Dermis blood vessel endothelial cell (primary cell): ENCODE results near the gene SPTLC3. TPM values are rescaled to one million over a fixed set of nuclear protein-coding genes. Genes with fewer than 3 reads are reported as not detected.

Source experiments
- DNase-seq: peaks from one replicate; pipeline ENCODE4 v3.0.0; 2010
- total RNA-seq: library from RNA; depleted of rRNA; stranded (reverse); fragments of >200 nt; gene quantifications from 2 replicates; pipeline ENCODE4 v1.2.3, GENCODE V29; 2014

Gene SPTLC3
- total RNA-seq, 1 donor from 2014 or later: 0.68 TPM

DNA sequence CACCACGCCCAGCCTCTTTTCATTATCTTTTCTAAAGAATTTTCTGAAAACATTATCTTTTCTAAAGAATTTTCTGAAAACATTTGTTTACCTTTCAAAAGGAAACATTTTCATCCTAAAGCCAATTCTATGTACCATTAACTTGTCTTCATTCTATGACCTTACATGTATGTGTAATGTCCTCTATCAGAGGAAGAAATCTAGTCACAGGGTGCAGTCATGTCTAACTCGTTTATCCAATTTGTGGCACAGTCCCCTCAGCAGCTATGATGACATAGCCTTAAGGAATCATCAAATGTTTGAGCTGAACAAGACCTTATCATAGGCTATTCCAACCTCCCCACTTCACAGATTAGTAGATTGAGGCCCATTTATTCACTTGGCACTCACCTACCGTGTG is 21.5 kb upstream of the SPTLC3 start:
- no peak for DNase-seq

DNA sequence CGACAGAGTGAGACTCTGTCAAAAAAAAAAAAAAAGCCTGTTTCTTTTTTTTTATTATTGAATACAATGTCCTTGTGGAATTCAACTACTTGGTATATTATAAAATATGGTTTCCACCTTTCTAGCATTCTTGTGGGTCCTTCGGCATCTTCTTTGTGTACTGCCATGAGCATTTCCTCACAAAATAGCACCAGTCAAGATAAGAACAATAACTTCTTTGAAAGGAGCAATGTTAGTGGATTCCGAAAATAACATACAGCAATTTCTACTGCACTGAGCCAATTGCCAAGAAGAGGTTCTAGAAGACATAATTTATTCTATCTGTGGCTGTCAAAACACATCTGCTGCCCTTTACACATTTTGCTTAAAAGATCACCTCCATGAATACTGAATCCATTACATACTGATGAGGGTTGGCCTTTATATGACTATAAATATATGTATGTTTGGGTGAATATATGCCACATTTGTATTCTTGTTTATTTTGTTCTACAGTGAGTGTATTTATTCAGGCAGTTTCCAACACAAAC is 19.1 kb upstream of the SPTLC3 start:
- DNase-seq: no peak

DNA sequence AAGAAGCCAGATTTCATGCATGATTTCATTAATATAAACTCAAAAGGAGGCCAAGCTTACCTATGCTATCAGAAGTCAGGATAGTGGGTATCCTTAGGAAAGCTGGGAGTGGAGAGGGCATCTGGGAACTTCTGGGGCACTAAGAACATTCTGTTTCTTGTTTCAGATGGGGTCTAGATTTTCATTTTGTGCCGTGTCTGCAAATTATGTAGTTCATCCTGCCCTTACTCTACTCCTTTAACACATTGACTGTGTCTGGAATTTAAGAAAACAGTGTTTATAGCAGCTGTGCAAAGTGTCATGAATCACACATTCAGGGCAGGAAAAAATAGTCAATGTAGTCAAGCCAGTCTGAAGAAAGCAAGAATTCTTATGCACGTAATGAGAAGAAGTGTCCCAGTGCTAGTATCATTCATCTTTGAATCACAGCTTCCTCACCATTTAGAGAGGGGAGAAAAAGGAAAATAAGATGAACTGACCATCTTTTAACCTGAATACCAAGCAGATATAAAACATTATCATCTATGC is 11.6 kb upstream of the SPTLC3 start:
- DNase-seq: no peak

DNA sequence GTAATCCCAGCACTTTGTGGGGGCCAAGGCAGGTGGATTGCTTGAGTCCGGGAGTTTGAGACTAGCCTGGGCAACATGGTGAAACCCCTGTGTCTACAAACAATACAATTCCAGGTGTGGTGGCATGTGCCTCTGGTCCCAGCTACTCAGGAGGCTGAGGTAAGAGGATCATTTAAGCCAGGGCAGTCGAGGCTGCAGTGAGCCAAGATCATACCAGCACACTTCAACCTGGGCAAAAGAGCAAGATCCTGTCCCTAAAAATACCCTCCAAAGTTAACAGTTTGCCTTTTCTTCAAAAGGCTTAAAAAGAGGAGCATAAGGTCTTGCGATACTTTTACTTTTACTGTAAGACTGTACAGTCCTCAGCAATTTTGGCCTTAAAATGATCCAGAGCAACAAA is 10.7 kb upstream of the SPTLC3 start:
- no peak for DNase-seq

DNA sequence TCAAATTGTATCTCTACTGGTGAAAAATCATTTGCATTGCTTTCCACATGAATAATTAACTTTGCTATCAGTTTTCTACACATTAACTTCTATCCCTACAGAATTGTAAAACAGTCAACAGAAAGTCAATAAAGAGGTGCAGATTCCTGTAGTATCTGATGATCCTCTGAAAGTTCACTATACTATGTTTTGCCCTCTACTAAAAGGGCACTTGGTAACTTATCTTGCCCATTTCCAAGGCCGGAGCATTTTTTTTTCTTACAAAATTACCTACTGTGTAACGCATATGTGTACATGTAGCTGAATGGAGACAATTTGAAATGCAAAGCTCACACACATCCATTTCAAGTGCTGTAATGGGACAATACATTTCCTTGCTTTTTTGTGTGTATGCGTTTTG is 9.6 kb upstream of the SPTLC3 start:
- no peak for DNase-seq

DNA sequence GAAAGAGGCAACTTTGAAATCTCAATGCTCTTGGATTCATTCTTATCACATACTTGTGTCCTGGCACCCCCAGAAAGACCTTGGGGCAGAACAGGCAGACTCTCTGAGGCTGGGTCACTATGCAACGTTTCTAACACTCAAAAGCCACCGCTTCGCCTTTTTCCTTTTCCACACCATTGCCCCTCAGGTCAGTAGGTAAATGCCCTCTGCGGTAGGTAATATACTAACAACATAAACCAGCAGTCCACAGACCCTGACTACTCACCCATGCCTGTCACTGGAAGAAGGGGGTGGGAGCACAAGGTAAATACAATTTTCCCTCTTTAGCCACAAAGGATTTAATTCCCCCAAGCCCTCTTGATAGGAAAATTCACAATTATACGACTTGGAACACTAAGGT is 6.5 kb upstream of the SPTLC3 start:
- DNase-seq: no peak

DNA sequence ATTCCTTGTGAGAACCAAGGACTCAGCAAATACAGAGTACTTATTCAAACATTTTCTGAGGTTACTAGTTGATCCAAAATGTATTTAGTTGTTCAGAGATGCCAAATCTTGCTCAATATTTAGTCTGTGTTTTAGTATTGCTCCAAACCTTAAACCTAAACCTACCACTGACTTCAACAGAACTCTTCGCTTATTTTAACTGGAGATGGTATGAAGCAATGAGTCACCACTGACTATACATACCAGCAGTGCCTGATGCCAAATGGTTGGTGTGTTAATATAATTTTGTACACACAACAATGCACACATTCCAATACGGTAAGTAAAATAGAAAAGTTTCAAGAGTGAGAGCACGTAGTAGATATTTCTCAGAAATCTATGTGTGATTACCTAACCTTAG is 1.9 kb upstream of the SPTLC3 start:
- DNase-seq: no peak

DNA sequence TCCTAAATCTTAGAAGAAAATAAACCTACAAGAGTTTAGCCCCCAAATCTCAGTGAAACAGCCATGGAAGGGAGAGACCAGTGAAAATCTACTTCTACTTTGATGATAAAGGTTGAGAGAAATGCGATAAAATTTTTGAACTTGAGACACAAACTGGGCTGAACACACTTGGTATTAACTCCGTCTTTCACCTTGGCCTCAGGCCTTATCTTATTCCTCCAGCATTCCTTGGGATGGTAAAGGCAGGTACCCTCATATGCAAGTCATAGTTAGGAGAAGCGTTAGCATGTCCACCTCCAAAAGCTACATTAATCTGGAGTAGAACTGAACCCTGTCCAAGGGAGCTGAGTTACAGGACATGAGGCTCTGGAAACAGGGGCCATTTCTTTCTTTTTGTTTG is 1.2 kb upstream of the SPTLC3 start:
- no peak for DNase-seq

DNA sequence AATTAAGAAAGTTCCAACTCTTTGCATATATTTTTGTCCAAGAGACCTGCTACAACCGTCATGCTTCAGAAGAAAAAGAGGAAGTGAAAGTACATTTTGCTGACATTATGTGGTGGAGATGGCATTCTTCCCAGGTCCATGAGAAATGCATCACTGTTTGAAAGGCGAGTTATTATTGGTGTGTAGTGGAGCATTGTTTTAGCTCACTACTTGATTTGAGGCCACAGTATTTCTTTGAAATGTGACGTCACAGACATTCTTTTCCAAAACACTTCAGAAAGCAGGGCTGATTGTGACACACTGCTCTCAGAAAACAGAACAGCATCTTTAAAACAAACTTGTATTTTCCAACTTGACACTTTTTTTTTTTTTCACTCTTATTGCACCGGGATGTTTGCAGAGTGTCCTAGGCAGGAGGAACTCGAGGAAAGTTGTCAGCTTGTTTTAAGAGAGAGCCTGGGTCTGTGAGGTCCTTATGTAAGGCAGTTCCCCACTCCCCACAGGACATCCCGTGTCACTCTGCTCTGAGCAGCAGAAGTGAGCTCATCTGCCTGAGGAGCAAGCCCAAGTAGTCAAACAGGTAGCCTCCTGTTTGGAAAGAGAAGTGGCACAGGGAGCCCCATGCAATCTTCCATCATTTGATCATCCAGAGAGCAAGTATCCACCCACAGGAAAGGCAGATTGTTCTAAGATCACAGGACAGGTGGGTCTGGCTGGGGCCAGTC is 1.1 kb downstream of the SPTLC3 start:
- DNase-seq: peak; percentile 56

DNA sequence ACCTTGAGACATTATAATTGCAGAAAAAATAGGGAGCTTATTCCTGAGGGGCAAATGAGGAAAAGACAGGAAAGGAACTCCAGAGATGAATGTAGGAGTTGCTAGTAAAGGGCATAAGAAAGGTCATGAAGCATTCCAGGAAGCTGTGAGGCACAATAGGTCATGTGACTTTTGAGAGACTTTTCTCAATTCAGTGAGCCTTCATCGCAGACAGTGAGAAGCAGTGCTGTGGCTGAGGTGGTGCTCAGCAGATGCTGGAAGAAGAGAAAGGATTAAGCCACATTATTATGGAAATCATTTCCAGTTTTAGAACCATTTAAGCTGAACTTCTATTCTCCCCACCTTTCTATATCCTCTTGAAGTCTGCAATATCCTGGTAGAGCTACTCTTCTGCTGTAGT is 4.1 kb downstream of the SPTLC3 start:
- DNase-seq: no peak

DNA sequence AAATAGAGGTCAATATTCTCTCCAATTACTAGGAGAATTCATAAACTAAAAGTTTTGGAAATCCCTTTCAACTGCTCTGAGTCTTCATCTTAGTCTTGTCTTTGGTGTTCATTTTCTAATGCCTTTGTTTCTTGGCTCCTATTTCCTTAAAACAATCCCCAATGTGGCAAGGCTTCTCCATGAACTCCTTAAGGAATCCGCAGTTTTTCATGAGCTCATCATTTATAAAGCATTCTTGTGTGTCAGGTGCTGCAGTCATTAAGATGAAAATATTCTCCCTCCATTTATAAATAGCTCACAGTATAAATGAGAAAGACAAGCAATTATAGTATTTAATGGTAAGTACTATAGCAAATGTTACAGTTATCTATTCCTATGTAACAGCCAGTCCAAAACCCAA is 4.6 kb downstream of the SPTLC3 start:
- DNase-seq: no peak

DNA sequence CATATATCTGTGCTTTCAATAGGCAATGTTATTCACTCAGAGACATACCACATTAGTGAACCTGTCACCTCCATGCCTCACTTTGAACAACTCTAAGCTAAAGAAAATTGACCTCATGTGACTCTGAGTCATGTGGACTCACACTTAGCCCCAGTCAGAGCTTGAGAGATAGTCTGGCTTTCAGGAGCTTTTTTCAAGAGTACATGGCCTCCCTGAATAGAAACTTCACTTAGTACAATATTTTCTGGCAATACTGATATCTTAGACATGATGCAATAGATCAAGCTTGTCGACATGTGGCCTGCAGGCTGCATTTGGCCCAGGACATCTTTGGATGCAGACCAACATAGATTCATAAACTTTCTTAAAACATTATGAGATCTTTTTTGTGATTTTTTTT is 8.5 kb downstream of the SPTLC3 start:
- no peak for DNase-seq

DNA sequence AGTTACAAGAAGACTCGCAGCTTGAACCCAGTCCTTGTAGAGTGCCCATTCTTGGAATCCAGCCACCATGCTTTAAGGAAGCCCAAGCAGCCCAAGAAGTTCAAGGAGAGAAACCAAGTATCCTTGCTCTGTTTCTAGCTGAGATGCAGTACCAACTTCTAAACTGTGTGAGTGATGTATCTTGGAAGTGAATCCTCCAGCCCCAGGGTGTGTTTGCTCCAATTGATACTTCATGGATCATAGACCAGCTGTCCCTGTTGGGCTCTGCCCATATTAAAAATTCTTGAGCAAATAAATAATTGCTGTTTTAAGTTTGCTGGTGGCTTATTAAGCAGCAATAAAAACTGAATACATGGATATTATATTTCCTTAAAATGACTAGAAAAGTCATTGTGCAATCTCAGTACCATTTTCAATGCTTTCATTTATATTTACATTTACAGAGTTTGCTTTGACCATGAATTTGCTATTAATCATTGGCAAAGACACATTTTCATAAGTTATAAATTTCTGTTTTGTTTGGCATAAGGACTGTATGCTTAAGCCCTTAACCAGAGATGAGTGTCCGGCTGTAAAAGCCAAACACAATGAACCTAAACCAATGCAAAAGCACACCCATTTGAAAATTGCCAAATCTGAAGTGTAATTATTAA is 9.2 kb downstream of the SPTLC3 start:
- DNase-seq: no peak

DNA sequence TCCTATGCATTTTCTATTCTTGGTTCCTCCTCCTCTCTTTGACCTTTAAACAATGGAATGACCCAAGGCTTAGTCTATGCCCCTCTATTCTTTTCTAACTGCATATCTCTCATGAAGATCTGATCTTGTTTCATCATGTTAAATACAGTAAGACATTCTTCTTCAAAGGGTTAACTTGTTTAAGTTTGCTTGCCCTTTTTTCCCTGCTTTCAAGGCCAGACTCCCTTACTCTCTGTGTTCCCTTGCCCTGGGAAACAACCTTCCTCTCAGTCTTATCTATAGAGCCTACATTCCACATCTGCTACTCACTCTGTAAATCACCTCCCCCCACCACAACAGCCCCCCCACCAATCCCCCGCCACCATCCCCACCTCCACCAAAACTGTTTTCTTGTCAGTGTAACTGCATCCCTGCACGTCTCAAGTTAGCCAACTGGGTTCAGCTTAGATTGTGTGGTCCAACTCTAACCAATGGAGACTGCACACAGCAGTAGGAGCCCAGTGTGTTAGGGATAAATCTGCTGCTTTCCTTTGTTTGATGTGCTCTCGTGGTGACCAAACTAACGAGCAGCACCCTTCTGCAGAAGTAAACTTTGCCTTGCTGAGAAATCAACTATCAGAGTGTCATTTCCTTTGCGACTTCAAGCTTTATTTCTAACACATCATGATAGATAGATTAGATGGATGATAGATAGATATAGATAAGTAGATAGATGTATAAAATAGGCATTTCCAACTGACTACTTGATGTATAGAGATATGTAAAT is 12.6 kb downstream of the SPTLC3 start:
- DNase-seq: no peak

DNA sequence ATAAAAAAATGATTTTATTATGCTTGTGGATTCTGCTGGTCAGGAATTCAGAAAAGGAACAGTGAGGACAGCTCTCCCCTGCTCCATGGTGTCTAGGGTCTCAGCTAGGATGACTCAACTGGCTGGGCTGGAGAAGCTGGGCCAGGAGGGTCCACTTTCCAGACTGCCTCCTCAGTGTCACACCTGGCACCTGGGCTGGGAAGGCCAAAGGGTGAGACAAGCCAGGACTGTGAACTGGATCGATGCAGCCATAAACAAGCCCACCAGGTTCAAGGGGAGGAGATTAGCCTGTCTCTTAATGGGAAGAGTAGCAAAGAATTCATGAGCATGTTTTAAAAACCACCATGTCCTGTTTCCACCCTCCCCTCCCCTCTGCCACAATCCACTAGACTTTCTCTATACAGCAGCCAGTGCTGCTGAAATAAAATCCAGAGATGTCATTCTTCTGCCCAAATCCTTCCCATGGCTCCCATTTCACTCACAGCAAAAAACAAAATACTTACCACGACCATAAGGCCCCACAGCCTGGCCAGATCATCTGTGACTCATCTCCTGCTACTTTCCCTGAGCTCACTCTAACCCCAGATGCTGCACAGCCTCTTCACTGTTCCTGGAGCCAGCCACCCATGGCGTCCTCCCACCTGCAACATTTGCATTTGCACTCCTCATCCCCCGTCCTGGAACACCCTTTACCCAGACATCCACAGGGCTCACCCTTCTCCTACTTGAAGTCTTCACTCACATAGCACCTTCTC is 13.8 kb downstream of the SPTLC3 start:
- peak; percentile 18 for DNase-seq

DNA sequence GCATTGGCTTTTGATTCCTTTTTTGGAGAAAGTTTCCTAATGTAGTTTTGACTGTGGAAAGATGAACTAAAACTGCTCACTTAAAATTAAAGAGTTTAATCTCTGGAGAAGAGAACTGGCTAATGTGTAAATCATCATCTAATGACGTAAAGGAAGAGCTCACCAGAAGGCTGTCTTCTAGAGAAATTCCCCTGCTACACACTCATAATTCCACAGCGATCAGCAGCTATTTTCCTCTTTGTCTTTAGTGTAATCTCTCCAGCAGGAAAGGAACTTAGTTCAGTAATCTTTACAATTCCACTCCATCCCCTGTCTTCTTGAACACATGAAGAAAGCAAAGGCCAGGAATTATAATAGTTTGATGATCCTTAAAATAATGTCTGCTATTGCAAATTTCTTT is 15.8 kb downstream of the SPTLC3 start:
- no peak for DNase-seq

DNA sequence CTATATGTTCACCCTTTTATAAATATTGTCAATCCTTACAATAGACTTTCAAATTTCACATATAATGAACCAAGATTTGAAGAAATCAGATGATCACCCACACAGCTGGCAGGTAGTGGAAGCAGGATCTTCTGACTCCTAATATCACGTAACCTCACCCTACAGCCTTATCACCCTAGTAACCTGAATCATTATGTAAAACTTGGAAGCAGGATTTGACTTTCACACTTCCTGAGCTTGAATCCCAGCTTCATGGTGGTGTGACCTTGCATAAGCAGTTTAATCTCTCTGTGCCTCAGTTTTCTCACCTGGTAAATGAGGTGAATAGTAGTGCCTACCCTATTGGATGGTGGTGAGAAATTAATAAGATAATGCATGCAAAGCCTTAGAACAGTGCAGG is 16.4 kb downstream of the SPTLC3 start:
- DNase-seq: no peak

DNA sequence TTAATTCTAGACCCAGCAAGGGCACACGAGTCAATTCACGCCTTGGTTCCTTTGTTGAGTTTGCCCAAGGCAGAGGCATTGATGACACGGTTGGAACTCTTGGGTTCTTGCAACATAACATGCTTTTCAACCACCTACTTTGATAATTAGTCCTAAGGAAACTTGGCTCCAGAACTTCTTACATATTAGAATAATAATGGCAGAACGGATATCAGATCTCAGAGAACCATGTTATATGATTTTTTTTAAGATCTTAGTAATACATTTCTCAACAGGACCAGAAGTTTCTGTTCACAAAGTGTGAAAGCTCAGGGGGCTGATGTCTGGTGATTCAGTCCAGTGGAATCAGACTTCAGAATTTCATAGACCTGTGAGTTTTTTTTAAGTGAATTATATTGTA is 19.2 kb downstream of the SPTLC3 start:
- no peak for DNase-seq

DNA sequence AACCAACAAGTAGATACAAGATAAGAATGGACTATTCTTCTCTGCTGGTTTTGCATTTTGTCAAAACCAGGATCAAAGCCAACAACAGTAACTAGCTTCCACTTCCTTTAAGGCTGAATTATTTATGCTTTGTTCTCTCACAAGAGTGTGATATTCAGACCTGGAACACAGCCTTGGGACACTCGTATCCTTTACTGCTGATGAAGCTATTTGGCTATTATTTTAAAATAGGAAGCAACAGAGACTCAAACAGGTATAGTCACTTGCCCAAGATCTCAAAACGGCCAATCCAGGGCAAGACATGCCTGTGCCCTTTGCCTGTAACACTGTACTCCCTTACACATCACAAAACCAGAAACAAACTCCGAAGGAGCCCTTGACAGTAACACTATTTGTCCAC is 19.9 kb downstream of the SPTLC3 start:
- DNase-seq: no peak

DNA sequence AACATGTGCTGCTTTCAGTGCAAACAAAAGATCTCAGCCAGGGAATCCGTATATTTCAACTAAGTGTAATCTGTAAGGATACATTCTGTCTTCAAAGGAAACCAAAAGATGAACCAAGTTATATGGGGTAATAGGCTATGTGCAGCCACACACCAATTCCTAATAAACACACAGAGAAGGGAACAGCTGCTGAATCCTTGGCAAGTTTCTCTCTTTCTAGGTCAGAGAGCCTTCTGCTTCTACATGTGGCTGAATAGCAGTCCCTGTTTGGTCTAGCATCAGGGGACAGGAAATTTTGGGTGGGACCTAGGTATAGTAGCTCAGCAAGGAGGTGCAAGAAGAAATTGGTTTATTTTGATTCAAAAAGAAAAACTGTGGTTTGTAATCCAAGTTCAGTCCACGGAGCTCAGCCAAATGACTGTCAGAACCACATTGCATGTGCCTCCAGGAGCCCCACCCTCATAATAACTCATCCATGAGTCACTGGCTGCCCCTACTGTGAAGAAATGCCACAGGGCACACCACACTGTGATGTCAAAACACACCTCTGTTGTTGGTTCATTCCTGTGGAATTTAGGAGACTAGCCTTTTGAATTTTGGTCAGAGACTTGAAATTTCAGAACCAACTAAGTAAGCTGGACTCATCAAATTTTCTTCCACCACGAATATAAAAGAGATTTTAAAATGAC is 21.1 kb downstream of the SPTLC3 start:
- DNase-seq: no peak

DNA sequence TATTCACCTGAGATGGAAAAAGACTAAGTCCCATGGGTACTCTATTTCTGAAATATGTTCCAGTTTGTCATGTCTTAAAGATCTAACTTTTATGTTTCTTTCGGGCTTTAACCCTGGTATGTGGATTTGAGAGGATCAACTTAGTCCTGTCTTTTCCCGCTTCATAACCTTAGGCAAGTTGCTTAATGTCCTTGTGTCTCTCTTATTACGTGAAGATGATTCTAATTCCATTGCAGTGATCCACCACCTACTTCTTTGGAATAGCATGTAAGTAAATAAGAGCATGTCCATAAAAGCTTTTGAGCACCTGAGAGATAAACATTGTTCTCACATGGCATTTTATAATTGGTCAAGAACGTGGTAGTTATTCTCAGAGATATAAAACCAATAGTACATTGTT is 23.0 kb downstream of the SPTLC3 start:
- DNase-seq: no peak

DNA sequence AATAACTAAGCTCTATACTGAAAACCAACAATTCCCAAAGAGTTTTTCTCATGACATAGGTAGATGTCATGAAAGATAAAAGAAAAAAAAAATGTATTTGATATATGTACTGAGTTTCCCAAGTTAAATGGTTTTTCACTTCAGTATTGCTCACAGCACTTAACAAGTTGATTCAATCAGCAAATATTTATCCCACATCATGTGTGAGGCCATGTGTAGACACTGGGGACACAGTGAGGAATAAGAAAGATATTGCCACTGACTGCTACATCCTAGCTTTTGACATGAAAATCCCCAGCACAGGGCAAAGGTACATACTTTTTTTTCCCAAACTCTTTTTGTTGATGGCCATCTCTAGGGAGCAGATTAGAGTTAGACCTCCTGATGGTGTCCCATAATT is 25.3 kb downstream of the SPTLC3 start:
- DNase-seq: no peak
